OCI-LY1 (cell line): Measurements from ENCODE around the gene SFTA2.

Experiments used
- EZH2 ChIP-seq: fragments of 200-600 bp; sonication (generic), shearing (Covaris generic); IDR thresholded peaks from 2 replicates; pipeline ENCODE4 v1.8.0; 2017; ENCODE audit warnings: borderline replicate concordance, mixed run types, mild to moderate bottlenecking, antibody characterized with exemption, low read length, moderate library complexity, mixed read lengths
- TF ChIP-seq, protein P1 (sequence below): fragments of 200-600 bp; sonication (generic), shearing (Covaris generic); IDR thresholded peaks from 2 replicates; pipeline ENCODE4 v1.5.1; 2017; ENCODE audit warnings: mild to moderate bottlenecking, antibody characterized with exemption, low read length, moderate library complexity, mixed read lengths

DNA sequence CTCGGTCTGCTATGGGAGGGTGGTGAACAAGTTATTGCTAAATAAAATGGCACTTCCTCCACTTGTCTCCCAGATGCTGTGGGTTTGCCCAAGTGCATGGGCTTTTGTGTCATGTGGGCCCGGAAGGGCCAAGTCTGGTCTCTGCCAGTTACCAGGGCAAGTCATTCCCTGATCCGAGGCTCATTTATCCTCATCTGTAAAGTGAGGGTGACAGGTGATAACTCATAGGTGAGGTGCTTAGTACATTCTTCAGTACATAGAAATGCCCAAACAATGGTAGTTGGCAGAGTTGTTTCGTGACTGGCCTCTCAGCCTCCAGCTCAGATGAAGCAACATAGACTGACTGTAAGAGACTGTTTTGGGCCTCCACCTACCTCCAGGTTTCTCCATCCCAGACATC is 6.8 kb upstream of the SFTA2 start:
- TF ChIP-seq EZH2: no peak
- TF ChIP-seq, protein P1, sequence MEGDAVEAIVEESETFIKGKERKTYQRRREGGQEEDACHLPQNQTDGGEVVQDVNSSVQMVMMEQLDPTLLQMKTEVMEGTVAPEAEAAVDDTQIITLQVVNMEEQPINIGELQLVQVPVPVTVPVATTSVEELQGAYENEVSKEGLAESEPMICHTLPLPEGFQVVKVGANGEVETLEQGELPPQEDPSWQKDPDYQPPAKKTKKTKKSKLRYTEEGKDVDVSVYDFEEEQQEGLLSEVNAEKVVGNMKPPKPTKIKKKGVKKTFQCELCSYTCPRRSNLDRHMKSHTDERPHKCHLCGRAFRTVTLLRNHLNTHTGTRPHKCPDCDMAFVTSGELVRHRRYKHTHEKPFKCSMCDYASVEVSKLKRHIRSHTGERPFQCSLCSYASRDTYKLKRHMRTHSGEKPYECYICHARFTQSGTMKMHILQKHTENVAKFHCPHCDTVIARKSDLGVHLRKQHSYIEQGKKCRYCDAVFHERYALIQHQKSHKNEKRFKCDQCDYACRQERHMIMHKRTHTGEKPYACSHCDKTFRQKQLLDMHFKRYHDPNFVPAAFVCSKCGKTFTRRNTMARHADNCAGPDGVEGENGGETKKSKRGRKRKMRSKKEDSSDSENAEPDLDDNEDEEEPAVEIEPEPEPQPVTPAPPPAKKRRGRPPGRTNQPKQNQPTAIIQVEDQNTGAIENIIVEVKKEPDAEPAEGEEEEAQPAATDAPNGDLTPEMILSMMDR: no peak
